Measurements from ENCODE around the gene CPT1A.

Gene CPT1A

GRCh38 chr11:68783216-68783821, 58.4 kb downstream of the CPT1A start:
- DNase-seq, result no peak

GRCh38 chr11:68782711-68783110, 59.0 kb downstream of the CPT1A start:
- no peak for DNase-seq

GRCh38 chr11:68780829-68781228, 60.9 kb downstream of the CPT1A start:
- peak; percentile 18 for DNase-seq

DNA sequence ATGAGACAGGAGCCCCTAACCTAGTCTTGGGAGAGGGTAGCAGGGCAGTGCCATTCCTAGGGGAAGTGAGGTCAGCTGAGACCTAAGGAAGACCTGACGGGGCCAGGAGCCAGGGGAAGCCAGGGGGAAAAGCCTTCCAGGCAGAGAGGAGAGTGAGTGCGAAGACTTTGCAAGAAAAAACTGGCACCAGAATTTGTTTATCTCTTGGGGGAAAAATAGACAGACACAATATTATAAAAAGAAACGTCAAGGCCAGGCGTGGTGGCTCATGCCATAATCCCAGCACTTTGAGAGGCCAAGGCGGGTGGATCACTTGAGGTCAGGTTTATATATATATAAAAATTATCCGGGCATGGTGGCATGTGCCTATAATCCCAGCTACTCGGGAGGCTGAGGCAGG, 63.5 kb downstream of the CPT1A start:
- DNase-seq, result no peak

DNA sequence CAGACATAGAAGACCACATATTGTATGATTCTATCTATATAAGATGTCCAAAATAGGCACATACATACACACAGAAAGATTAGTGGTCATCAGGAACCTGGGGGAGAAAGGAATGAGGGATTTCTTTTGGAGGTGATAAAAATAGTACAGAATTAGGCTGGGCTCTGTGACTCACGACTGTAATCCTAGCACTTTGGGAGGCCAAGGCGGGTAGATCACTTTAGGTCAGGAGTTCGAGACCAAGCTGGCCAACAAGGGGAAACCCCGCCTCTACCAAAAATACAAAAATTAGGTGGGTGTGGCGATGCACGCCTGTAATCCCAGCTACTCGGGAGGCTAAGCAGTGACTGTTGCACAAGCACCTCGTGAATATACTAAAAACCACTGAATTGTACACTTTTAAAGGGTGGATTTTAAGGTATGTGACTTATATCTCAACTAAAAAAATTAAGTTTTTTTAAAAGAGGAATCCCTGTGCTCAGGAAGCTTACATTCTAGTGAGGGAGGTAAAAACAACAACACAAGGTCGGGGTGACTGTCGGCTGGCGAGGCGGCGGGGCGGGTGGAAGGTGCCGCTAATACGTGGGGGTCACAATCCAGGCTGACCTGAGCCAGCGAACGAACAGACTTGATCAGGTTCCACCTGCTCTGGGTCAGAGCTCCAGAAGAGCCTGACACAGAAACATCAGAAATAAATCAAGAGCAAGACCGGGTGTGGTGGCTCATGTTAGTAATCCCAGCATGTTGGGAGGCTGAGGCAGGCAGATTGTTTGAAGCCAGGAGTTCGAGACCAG, 65.1 kb downstream of the CPT1A start:
- no peak for DNase-seq

DNA sequence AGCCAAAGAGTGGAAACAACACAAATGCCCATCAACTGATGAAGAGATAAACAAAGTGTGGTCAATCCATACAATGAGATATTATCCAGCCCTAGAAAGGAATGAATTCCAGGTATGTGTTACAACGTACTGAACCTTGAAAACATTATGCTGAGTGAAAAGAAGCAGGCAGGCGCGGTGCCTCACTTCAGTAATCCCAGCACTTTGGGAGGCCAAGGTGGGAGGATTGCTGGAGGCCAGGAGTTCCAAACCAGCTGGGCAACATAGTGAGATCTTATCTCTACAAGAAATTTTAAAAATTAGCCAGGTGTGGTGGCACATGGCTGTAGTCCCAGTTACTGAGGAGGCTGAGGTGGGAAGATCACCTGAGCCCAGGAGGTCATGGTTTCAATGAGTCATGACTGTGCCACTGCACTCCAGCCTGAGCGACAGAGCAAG, 65.7 kb downstream of the CPT1A start:
- DNase-seq, result no peak

- DNase-seq, result no peak
Measured at GRCh38 chr11:68774194-68774585, 67.5 kb downstream of the CPT1A start.

GRCh38 chr11:68773521-68774193, 68.1 kb downstream of the CPT1A start:
- DNase-seq, result no peak

- no peak for DNase-seq
Measured at GRCh38 chr11:68772936-68773335, 68.8 kb downstream of the CPT1A start.

- no peak for DNase-seq
Measured at GRCh38 chr11:68770781-68771180, 70.9 kb downstream of the CPT1A start.

GRCh38 chr11:68767672-68768071, 74.0 kb downstream of the CPT1A start:
- no peak for DNase-seq

GRCh38 chr11:68766786-68767185, 74.9 kb downstream of the CPT1A start:
- DNase-seq, result no peak

GRCh38 chr11:68764746-68765145, 77.0 kb downstream of the CPT1A start:
- DNase-seq, result no peak

DNA sequence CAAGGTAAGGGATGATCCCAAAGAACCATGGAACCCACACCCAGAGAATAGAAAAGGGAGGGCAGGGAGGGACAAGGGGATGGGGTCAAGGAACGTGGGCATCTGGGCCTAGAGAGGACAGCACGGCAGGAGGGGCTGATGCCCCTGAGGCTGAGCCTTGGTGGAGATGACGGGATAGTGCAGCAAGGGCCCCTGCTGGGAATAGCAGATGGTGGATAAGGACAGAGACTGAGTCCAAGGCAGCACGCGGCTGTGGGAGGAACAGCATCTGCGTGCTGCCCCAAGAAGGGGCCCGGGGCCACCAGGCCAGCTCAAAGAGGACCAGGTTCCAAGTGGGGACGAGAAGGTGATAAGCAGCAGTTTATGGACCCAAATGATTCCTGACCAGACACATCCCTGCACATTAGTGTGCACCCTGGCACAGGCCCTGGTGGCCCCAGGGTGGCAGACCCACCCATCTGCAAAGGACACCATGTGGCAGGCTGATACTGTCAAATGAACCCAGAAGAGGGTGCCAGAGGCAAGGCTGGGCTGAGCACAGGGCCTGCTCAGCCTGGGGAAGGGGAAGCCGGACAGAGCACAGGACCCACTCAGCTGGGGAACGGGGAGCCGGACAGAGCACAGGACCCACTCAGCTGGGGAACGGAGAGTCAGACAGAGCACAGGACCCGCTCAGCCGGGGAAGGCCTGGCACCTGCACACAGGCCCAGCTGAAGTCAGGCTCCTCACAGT, 77.6 kb downstream of the CPT1A start:
- no peak for DNase-seq

DNA sequence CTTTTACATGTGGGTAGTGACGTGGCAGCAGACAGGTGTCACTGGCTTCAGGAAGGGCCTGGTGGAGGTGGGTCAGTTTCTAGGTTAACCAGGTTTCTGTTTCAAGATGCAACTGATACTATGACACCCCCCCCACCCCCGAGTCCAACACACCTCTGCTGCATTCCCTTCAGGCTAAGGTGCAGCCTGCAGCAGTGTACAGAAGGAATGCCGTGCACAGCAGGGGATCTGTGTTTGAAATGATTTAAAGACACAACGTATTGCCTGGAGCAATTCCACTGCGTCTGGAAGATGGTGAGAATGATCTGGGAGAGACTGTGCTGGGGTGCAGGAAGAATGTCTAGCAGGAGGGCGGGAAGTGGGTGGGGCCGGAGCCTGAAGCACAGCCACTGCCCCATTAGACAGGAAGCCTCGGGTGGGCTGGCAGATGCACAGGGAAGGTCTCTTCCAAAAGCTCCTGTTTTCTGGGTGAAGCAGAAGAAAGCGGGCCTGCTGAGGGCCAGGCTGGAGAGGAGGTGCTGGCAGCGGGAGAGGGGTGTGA, 78.5 kb downstream of the CPT1A start:
- DNase-seq, result peak; percentile 61

- DNase-seq, result no peak
Measured at GRCh38 chr11:68762481-68762880, 79.2 kb downstream of the CPT1A start.

DNA sequence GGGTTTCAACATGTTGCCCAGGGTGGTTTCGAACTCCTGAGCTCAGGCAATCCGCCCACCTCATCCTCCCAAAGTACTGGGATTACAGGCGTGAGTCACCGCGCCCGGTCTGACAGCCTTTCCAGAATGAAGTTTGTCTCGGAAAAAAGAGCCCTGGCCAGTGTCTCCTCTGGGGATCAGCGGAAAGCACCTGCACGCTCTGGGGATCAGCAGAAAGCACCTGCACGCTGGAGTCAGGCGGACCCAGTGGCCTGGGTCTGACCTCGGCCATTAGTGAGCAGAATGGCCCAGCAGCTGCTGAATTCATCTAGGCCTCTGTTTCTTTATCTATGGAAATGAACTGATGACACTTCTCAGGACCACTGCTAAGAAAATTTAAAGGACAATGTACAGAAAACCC, 79.9 kb downstream of the CPT1A start:
- DNase-seq, result no peak

DNA sequence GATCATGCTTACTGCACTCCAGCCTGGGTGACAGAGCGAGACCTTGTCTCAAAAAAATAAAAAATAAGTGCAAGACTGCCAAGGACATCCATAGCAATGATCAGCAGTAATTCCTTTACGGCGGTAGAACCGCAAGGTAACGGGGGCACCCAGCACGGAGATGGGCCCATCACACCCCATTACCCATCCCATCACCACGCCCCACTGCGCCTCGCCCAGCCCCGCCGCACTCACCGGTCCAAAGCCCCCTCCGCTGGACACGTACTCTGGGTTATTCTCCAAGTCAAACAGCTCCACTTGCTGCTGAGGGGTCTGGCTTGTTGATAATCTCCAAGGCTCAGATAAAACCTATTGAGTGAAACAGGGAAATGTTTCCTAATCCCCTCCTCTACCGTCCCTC, 81.7 kb downstream of the CPT1A start:
- DNase-seq, result no peak

GRCh38 chr11:68757711-68758110, 84.0 kb downstream of the CPT1A start:
- DNase-seq, result no peak

- peak; percentile 17 for DNase-seq
Measured at GRCh38 chr11:68756171-68756766, 85.4 kb downstream of the CPT1A start.

DNA sequence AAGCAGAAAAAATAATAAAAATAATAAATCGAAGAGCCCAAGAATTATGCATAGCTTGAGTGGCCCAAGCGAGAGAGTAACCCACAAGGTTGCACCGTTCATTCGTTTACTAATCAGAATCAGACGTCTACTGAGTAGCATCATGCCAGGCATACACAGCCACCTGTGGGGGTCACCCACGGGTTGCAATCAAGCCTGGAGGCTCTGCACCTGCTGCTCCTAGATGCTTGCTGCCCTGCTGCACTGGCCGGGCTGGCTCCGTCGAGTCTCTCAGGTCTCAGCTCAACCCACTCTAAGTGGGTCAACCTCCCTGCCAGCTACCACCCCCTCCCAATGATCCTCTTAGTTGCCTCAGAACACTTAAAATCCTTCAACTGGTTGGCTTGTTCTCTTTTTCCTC, 88.4 kb downstream of the CPT1A start:
- no peak for DNase-seq

GRCh38 chr11:68751331-68751856, 90.3 kb downstream of the CPT1A start, which contains the start of gene TESMIN:
Gene TESMIN, minus strand, starts transcription at chr11:68751520. Its CDS starts 860 bp downstream, at chr11:68750660.
- peak; percentile 84 for DNase-seq

Data from EL (cell line).